Gastroesophageal sphincter (tissue), 4 donors: Measurements from ENCODE around the gene SYNE1. TPM values are rescaled to one million over a fixed set of nuclear protein-coding genes. Genes with fewer than 3 reads are reported as not detected.

Experiments
- ATAC-seq: fragments of 150-250 bp; one replicate; pipeline ENCODE4 v1.9.1; 2016; ENCODE audit warnings: mild to moderate bottlenecking, moderate library complexity
- H3K27ac ChIP-seq, 4 donors: fragments of 200-600 bp; sonication (generic) in 3 of 4; 1 replicate in 3 of 4; 2 replicates in 1 of 4; pipeline ENCODE4 v1.5.1; 2016 to 2019
- H3K27me3 ChIP-seq: fragments of 200-600 bp; sonication (generic); one replicate; pipeline ENCODE4 v1.5.1; 2019
- H3K36me3 ChIP-seq, 2 donors: fragments of 200-600 bp; sonication (generic); one replicate each; pipeline ENCODE4 v1.5.1; 2019; ENCODE audit warnings: control low read depth in 1 of 2
- H3K4me1 ChIP-seq, 3 donors: fragments of 200-600 bp; sonication (generic); 1 replicate in 2 of 3; 2 replicates in 1 of 3; pipeline ENCODE4 v1.5.1; 2016 to 2019; ENCODE audit warnings: control low read depth in 2 of 3
- H3K4me3 ChIP-seq, 2 donors: fragments of 200-600 bp; sonication (generic); one replicate each; pipeline ENCODE4 v1.5.1; 2019; ENCODE audit warnings: mild to moderate bottlenecking in 1 of 2, moderate library complexity in 1 of 2
- H3K9me3 ChIP-seq, 3 donors: fragments of 200-600 bp; sonication (generic); one replicate each; pipeline ENCODE4 v1.5.1; 2017 to 2019; ENCODE audit warnings: control low read depth in 2 of 3
- EP300 ChIP-seq: sonication (generic); formaldehyde crosslinking; IDR thresholded peaks from one replicate; pipeline ENCODE4 v1.6.1; 2017; ENCODE audit warnings: antibody characterized with exemption, mild to moderate bottlenecking
- POLR2A ChIP-seq, 2 donors: fragments of 450-650 bp; IDR thresholded peaks; one replicate each; pipeline ENCODE4 v1.6.1; 2017; ENCODE audit warnings: antibody characterized with exemption in 2 of 2, mild to moderate bottlenecking in 2 of 2, moderate library complexity in 1 of 2
- POLR2AphosphoS5 ChIP-seq: sonication (generic); formaldehyde crosslinking; IDR thresholded peaks from one replicate; pipeline ENCODE4 v1.6.1; 2017; ENCODE audit warnings: antibody characterized with exemption
- WGBS, 2 donors: methylation state at CpG; one replicate each; pipeline ENCODE4 v1.1.5; 2018; ENCODE audit warnings: low coverage in 1 of 2; 5-methylcytosine and 5-hydroxymethylcytosine counted together
- total RNA-seq, 4 donors: library from RNA; depleted of rRNA; stranded (reverse); fragments of >200 nt; gene quantifications; one replicate each; pipeline ENCODE4 v1.1.0, GENCODE V29; 2016
- TF ChIP-seq, protein P1 (sequence below), 4 experiments: fragments of 200-600 bp in 2 of 4; fragments of 450-650 bp in 2 of 4; sonication (generic) in 1 of 4; IDR thresholded peaks; one replicate each; pipeline ENCODE4 v1.5.1; 2017 to 2019; ENCODE audit warnings: antibody characterized with exemption in 4 of 4, mild to moderate bottlenecking in 2 of 4, moderate library complexity in 2 of 4

The SYNE1 gene
- total RNA-seq, 4 donors from 2014 or later = 160 to 268 (median 215) TPM

DNA sequence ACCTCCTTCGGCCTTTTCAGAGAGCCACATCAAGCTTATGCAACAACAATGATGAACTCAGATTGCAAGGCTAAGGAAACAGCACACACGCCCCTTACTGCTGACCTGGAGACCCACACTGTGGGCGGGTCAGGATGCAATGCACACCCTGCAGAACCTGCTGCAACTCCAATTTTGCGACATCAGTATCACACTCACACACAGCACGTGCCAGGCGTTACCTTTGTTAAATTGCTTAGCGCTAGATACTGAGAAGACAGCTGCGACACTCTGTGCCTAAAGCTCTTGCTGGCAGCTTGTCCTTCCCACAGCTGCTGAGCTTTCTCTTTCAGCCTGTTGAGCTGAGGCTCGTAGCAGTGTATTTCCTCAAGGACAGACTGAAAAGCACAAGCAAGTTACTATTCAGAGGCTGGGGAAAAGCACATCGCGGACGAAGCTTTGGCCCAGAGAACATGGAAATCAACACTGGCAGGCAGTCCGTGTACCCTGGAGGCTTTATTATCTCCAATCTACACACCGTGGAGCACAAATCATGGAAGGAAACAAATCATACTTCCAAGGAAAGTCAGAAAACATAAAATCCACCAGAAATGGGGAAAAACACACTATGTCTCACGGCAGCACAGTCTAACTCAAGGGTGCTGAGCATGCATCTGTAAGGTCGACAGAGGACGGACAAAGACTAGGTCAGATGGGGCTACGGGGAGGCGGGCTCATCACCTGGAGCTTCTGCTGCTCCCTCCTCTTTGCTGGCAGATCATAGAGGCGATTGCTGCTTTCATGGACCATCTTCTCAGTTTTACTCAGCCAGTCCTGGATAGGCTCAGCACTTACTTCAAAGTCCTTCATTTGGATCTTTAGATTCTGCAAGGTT is 268.2 kb downstream of the SYNE1 start:
- Histone ChIP-seq H3K36me3 (peaks cover 0 to 74% of the 10 kb centered on the region in 2 donors), H3K4me1 (peaks cover 0 to 15% (median 0%) of the 10 kb centered on the region in 3 donors), H3K4me3 (peak overlapping the region in 1 of 2 donors; percentile 8), H3K27me3 (no peaks in the 10 kb centered on the region), H3K27ac (peak overlapping the region; percentile 12 to 72 (median 58)), H3K9me3 (no peaks in the 10 kb centered on the region)
- peak; percentile 92 for ATAC-seq
- peak; percentile 44 for TF ChIP-seq POLR2AphosphoS5
- TF ChIP-seq, protein P1, sequence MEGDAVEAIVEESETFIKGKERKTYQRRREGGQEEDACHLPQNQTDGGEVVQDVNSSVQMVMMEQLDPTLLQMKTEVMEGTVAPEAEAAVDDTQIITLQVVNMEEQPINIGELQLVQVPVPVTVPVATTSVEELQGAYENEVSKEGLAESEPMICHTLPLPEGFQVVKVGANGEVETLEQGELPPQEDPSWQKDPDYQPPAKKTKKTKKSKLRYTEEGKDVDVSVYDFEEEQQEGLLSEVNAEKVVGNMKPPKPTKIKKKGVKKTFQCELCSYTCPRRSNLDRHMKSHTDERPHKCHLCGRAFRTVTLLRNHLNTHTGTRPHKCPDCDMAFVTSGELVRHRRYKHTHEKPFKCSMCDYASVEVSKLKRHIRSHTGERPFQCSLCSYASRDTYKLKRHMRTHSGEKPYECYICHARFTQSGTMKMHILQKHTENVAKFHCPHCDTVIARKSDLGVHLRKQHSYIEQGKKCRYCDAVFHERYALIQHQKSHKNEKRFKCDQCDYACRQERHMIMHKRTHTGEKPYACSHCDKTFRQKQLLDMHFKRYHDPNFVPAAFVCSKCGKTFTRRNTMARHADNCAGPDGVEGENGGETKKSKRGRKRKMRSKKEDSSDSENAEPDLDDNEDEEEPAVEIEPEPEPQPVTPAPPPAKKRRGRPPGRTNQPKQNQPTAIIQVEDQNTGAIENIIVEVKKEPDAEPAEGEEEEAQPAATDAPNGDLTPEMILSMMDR (IDR thresholded peaks at IDR 0.05) = no peak
- WGBS, 2 donors = 53 to 59% methylated on average over 6 to 17 of the region's 20 CpGs

DNA sequence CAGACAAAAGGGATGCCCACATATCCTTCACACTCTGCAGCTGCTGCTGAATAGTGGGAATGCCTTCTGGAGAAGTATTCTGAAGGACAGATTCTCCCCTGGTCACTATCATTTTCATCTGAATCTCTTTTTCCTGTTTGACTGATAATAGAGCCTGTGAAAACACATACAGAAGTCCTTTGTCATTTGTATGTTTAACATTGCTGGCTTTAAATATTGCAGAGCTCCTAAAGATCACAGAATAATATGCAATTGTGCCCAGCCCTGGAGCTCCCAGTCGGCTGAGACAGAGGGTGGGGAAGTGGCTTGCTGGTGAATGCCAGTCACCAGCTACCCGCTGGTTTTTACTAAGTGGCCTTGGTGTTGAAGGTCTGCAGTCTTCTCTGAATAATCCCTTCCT is 272.3 kb downstream of the SYNE1 start:
- no peak for ATAC-seq
- H3K4me3 ChIP-seq = no peak overlapping the region
- H3K9me3 ChIP-seq = no peaks in the 10 kb centered on the region
- peaks cover 0 to 78% of the 10 kb centered on the region in 2 donors for H3K36me3 ChIP-seq
- TF ChIP-seq EP300 = no peak
- no peak for TF ChIP-seq POLR2A (IDR thresholded peaks at IDR 0.05)
- no peak for TF ChIP-seq POLR2AphosphoS5
- TF ChIP-seq, protein P1 (IDR thresholded peaks at IDR 0.05) = no peak
- H3K4me1 ChIP-seq = peaks cover 0 to 7% (median 0%) of the 10 kb centered on the region in 3 donors
- no peaks in the 10 kb centered on the region for H3K27me3 ChIP-seq
- 73 to 80% methylated on average over 2 of the region's 2 CpGs for WGBS, 2 donors
- no peak overlapping the region for H3K27ac ChIP-seq

DNA sequence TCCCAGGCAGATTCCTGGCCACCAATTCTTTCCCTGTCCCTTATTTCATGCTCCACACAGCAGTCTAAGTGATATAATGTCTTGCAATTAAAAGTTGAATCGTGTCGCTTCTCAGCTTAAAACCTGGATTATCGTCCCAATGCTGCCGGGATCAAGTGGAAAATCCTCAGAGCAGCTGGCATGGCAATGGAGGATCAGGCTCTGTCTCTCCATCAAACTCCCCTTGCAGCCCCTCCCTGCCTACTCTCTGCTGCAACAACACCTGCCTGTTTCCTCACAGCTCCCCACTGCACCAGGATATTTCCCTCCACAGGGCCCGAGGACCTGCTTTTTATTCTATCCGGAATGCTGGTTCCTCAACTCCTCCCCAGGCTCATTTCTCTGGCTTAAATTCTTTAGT is 277.1 kb downstream of the SYNE1 start:
- no peak overlapping the region for H3K4me3 ChIP-seq
- no peaks in the 10 kb centered on the region for H3K27me3 ChIP-seq
- 96 to 100% methylated on average over 4 to 6 of the region's 6 CpGs for WGBS, 2 donors
- peaks cover 0 to 10% (median 0%) of the 10 kb centered on the region in 3 donors for H3K4me1 ChIP-seq
- H3K27ac ChIP-seq = no peak overlapping the region
- peaks cover 0 to 81% of the 10 kb centered on the region in 2 donors for H3K36me3 ChIP-seq
- TF ChIP-seq, protein P1 (IDR thresholded peaks at IDR 0.05) = no peak
- TF ChIP-seq EP300 (no peak), POLR2A (IDR thresholded peaks at IDR 0.05) (no peak), POLR2AphosphoS5 (no peak)
- no peaks in the 10 kb centered on the region for H3K9me3 ChIP-seq
- ATAC-seq = no peak

DNA sequence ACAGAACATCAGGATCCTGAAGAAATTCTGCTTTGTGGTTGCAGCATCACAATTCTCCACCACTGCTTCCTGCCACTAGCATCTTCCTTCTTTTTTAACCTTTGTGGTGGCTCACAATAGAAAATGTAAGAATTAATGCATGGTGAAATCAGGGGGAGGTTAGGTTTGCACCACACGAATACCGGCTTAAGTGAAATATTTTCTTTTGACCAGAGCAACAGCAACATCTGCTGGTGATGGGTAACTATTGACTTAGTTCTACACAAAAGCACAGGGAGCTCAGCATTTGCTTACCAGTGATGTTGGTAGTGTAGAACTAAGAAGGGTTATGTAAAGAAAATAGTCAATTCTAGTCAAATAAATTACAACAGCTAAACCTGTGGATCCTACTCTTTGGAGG is 280.5 kb downstream of the SYNE1 start:
- peak; percentile 49 for ATAC-seq
- Histone ChIP-seq H3K27ac (peak overlapping the region in 1 of 4 donors; percentile 5), H3K36me3 (peaks cover 7 to 87% of the 10 kb centered on the region in 2 donors), H3K4me1 (peaks cover 0 to 14% (median 0%) of the 10 kb centered on the region in 3 donors), H3K27me3 (no peaks in the 10 kb centered on the region), H3K4me3 (no peak overlapping the region), H3K9me3 (no peaks in the 10 kb centered on the region)
- WGBS, 2 donors = 0 to 16% methylated on average over 2 of the region's 2 CpGs
- TF ChIP-seq, protein P1 (IDR thresholded peaks at IDR 0.05) = peak in 3 of 4 experiments; percentile 32 to 45 (median 33)
- TF ChIP-seq EP300 = no peak

GRCh38 chr6:152356016-152356415 is 281.1 kb downstream of the SYNE1 start:
- ATAC-seq = no peak
- 29 to 62% methylated on average over 1 of the region's 1 CpG for WGBS, 2 donors
- no peak overlapping the region for H3K4me3 ChIP-seq
- peaks cover 7 to 85% of the 10 kb centered on the region in 2 donors for H3K36me3 ChIP-seq
- peaks cover 0 to 21% (median 4%) of the 10 kb centered on the region in 3 donors for H3K4me1 ChIP-seq
- no peaks in the 10 kb centered on the region for H3K27me3 ChIP-seq
- TF ChIP-seq, protein P1 (IDR thresholded peaks at IDR 0.05) = no peak
- TF ChIP-seq EP300 (no peak), POLR2AphosphoS5 (no peak), POLR2A (IDR thresholded peaks at IDR 0.05) (no peak)
- H3K9me3 ChIP-seq = no peaks in the 10 kb centered on the region
- no peak overlapping the region for H3K27ac ChIP-seq
